HL-60 (cell line): Measurements from ENCODE around the gene ANXA3.

Source experiments
- GABPA ChIP-seq: IDR thresholded peaks from 2 replicates; pipeline ENCODE4 v1.6.1; 2012; ENCODE audit warnings: low read depth
- POLR2AphosphoS5 ChIP-seq: IDR thresholded peaks from 2 replicates; pipeline ENCODE4 v1.6.1; 2012; ENCODE audit warnings: low read depth
- SPI1 ChIP-seq: IDR thresholded peaks from 2 replicates; pipeline ENCODE4 v1.6.1; 2012; ENCODE audit warnings: low read depth, mild to moderate bottlenecking, borderline replicate concordance
- TF ChIP-seq, protein P1 (sequence below): IDR thresholded peaks from one replicate; pipeline ENCODE4 v1.5.1; 2011; ENCODE audit warnings: low read length, control low read depth, inconsistent platforms; ENCODE audit not compliant: insufficient read depth

DNA sequence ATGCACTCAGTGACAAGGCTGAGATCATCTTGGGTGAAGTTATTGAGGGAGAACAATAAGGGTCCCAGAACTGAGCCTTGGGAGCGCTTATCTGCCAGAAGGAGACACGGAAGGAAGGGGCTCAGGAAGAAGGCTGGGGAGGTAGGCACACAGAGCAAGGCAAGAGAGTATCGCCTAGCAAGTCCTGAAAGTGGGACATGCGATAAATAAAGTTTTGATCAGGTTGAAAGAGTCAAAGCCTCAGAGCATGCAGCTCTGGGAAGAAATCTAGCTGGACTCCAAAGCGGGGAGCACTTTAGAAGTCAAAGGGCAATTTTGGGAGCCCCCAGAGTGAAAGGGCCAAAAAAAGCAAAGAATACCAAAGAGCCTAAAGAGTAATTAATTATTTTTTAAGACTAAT is 17.7 kb upstream of the ANXA3 start:
- TF ChIP-seq, protein P1, sequence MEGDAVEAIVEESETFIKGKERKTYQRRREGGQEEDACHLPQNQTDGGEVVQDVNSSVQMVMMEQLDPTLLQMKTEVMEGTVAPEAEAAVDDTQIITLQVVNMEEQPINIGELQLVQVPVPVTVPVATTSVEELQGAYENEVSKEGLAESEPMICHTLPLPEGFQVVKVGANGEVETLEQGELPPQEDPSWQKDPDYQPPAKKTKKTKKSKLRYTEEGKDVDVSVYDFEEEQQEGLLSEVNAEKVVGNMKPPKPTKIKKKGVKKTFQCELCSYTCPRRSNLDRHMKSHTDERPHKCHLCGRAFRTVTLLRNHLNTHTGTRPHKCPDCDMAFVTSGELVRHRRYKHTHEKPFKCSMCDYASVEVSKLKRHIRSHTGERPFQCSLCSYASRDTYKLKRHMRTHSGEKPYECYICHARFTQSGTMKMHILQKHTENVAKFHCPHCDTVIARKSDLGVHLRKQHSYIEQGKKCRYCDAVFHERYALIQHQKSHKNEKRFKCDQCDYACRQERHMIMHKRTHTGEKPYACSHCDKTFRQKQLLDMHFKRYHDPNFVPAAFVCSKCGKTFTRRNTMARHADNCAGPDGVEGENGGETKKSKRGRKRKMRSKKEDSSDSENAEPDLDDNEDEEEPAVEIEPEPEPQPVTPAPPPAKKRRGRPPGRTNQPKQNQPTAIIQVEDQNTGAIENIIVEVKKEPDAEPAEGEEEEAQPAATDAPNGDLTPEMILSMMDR, result no peak
- TF ChIP-seq SPI1 (no peak), GABPA (no peak), POLR2AphosphoS5 (no peak)
